DND-41 (cell line): ENCODE data around the gene APOBEC3H.

Experiments
- ATAC-seq: fragments of 200-7000 bp; cut with Tn5 transposase; 3 replicates; pipeline ENCODE4 v1.9.1; 2021; ENCODE audit warnings: low read depth; ENCODE audit not compliant: insufficient read depth
- DNase-seq: peaks from one replicate; pipeline ENCODE4 v3.0.0-alpha.2; 2020
- H2AFZ ChIP-seq: 2 replicates; pipeline ENCODE4 v1.6.0; 2012; ENCODE audit warnings: low read depth, low read length
- H3K27ac ChIP-seq: 2 replicates; pipeline ENCODE4 v1.5.1; 2012; ENCODE audit warnings: low read length, inconsistent platforms
- H3K27me3 ChIP-seq: fragments of 200-600 bp; sonication (generic); 2 replicates; pipeline ENCODE4 v1.6.0; 2012; ENCODE audit warnings: low read length, mild to moderate bottlenecking, inconsistent platforms; ENCODE audit not compliant: insufficient read depth, poor library complexity
- H3K36me3 ChIP-seq: 2 replicates; pipeline ENCODE4 v1.5.1; 2012; ENCODE audit warnings: low read length, inconsistent platforms; ENCODE audit not compliant: insufficient read depth
- H3K4me1 ChIP-seq: 2 replicates; pipeline ENCODE4 v1.5.1; 2012; ENCODE audit warnings: mild to moderate bottlenecking, low read length; ENCODE audit not compliant: insufficient read depth
- H3K4me2 ChIP-seq: 2 replicates; pipeline ENCODE4 v1.6.0; 2012; ENCODE audit warnings: mild to moderate bottlenecking, moderate library complexity, low read length, inconsistent platforms; ENCODE audit not compliant: insufficient read depth
- H3K4me3 ChIP-seq, 2 experiments: fragments of 200-600 bp in 1 of 2; shearing (Covaris generic) in 1 of 2; 2 replicates each; pipeline ENCODE4 v1.5.1; 2012 to 2016; ENCODE audit warnings: inconsistent platforms in 2 of 2, low read length in 2 of 2, mild to moderate bottlenecking in 2 of 2, low read depth in 1 of 2, moderate library complexity in 1 of 2
- H3K79me2 ChIP-seq: 2 replicates; pipeline ENCODE4 v1.6.0; 2012; ENCODE audit warnings: low read length, inconsistent platforms; ENCODE audit not compliant: insufficient read depth
- H3K9ac ChIP-seq: 2 replicates; pipeline ENCODE4 v1.6.0; 2012; ENCODE audit warnings: low read depth, mild to moderate bottlenecking, inconsistent platforms, low read length, moderate library complexity
- H3K9me3 ChIP-seq: 2 replicates; pipeline ENCODE4 v1.5.1; 2012; ENCODE audit warnings: low read length, moderate library complexity, mild to moderate bottlenecking, inconsistent platforms; ENCODE audit not compliant: insufficient read depth, severe bottlenecking
- H4K20me1 ChIP-seq: 2 replicates; pipeline ENCODE4 v1.6.0; 2012; ENCODE audit warnings: low read length; ENCODE audit not compliant: insufficient read depth
- CTCF ChIP-seq: IDR thresholded peaks from 2 replicates; pipeline ENCODE4 v1.5.1; 2012; ENCODE audit warnings: borderline replicate concordance, low read length, moderate library complexity, mild to moderate bottlenecking; ENCODE audit not compliant: poor library complexity, severe bottlenecking; ENCODE audit errors: extremely low read depth
- EZH2 ChIP-seq: IDR thresholded peaks from 3 replicates; pipeline ENCODE4 v1.6.1; 2012; ENCODE audit warnings: borderline replicate concordance, low read depth, mild to moderate bottlenecking, moderate library complexity, low read length, inconsistent platforms; ENCODE audit not compliant: severe bottlenecking

The APOBEC3H gene

DNA sequence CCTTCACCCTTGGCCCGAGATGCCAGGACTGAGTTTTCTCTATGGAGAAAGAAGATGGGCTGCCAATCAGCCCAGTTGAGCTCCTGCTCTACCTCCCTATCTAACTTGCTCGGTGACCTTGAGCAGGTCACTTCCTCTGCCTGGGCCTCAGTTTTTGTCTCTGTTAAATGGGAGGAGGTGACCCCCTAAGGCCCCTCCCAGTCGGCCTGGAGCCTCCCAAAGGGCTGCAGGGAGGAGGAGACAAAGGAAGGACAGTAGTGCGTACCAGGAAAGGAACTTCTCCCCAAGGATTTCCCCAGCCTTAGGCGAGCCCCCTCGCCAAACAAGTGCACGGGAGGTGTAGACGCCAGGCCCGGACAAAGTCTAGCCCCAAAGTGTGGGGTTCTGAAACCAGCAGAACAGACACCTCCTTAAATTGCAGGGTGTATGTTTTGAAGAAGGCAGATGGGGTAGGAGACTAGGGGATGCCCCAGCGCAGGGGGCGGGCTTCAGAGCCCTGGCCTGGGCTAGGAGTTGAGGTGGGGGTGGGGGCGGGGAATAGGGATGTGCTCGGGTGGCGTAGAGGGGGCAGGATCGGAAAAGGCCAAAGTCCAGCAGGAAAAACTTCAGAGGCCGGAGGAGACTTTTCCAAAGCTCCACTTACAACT lies 54.4 kb downstream of the APOBEC3H start:
- peak overlapping the region; percentile 99 for H3K4me2 ChIP-seq

GRCh38 chr22:39152024-39152510 lies 55.0 kb downstream of the APOBEC3H start:
- TF ChIP-seq EZH2 = no peak
- TF ChIP-seq CTCF = no peak
- H3K27ac ChIP-seq = peak overlapping the region; percentile 79
- H3K27me3 ChIP-seq = peaks cover 6% of the 10 kb centered on the region
- DNase-seq = no peak
- peak overlapping the region; percentile 66 for H2AFZ ChIP-seq
- H3K36me3 ChIP-seq = peaks cover 21% of the 10 kb centered on the region
- no peaks in the 10 kb centered on the region for H3K9me3 ChIP-seq
- peaks cover 31% of the 10 kb centered on the region for H3K4me1 ChIP-seq
- H3K4me3 ChIP-seq = peak overlapping the region; percentile 55 to 88
- no peak for ATAC-seq
- no peaks in the 10 kb centered on the region for H4K20me1 ChIP-seq
- H3K4me2 ChIP-seq = peak overlapping the region; percentile 99
- peaks cover 16% of the 10 kb centered on the region; the same call in 1 of the 2 replicates for H3K79me2 ChIP-seq
- H3K9ac ChIP-seq = peak overlapping the region; percentile 80

More for the DNA sequence above, 54.4 kb downstream of the APOBEC3H start:
- peak overlapping the region; percentile 80 for H3K9ac ChIP-seq
- peaks cover 16% of the 10 kb centered on the region; the same call in 1 of the 2 replicates for H3K79me2 ChIP-seq
- peaks cover 6% of the 10 kb centered on the region for H3K27me3 ChIP-seq
- peak overlapping the region; percentile 55 to 88; a peak in 3 of 4 replicates for H3K4me3 ChIP-seq
- H3K36me3 ChIP-seq = peaks cover 21% of the 10 kb centered on the region
- peaks cover 34% of the 10 kb centered on the region for H3K4me1 ChIP-seq
- H2AFZ ChIP-seq = peak overlapping the region; percentile 66
- DNase-seq (no peak), ATAC-seq (no peak)
- H4K20me1 ChIP-seq = peaks cover 3% of the 10 kb centered on the region; the same call in 1 of the 2 replicates
- no peaks in the 10 kb centered on the region for H3K9me3 ChIP-seq
- peak overlapping the region; percentile 79; the same call in 1 of the 2 replicates for H3K27ac ChIP-seq
- TF ChIP-seq CTCF (no peak), EZH2 (no peak)

- Histone ChIP-seq H4K20me1 (no peaks in the 10 kb centered on the region), H3K4me3 (peak within 1 kb of the TSS; percentile 55 to 88), H2AFZ (peak within 1 kb of the TSS; percentile 99), H3K27ac (peak within 1 kb of the TSS; percentile 79), H3K9ac (peak within 1 kb of the TSS; percentile 80), H3K36me3 (peaks cover 21% of the 10 kb centered on the region), H3K9me3 (no peaks in the 10 kb centered on the region), H3K4me2 (peak within 1 kb of the TSS; percentile 99), H3K4me1 (peaks cover 31% of the 10 kb centered on the region), H3K79me2 (peaks cover 16% of the 10 kb centered on the region; the same call in 1 of the 2 replicates), H3K27me3 (peaks cover 6% of the 10 kb centered on the region)
- DNase-seq (peak; percentile 92), ATAC-seq (peak; percentile 92)
- TF ChIP-seq EZH2 (no peak), CTCF (no peak)
These were observed 55.6 kb downstream of the APOBEC3H start, which contains the start of gene CBX7 for GRCh38 chr22:39152511-39153219. CBX7 (minus strand) TSS chr22:39152680; CDS start chr22:39152444, 236 bp downstream.
